Coronary artery (tissue), 2 donors: ENCODE results near the gene CHMP5.

Source experiments
- DNase-seq: peaks from one replicate; pipeline ENCODE4 v3.0.0-alpha.2; 2017; ENCODE audit warnings: low spot score
- H3K27ac ChIP-seq, 2 donors: fragments of 200-600 bp; sonication (generic); one replicate each; pipeline ENCODE4 v1.5.1; 2016 to 2019
- H3K4me3 ChIP-seq: fragments of 200-600 bp; sonication (generic); 2 replicates; pipeline ENCODE4 v1.5.1; 2016; ENCODE audit warnings: mild to moderate bottlenecking, moderate library complexity
- TF ChIP-seq, protein P1 (sequence below): fragments of 200-600 bp; sonication (generic); IDR thresholded peaks from one replicate; pipeline ENCODE4 v1.5.1; 2019; ENCODE audit warnings: antibody characterized with exemption

The CHMP5 gene

DNA sequence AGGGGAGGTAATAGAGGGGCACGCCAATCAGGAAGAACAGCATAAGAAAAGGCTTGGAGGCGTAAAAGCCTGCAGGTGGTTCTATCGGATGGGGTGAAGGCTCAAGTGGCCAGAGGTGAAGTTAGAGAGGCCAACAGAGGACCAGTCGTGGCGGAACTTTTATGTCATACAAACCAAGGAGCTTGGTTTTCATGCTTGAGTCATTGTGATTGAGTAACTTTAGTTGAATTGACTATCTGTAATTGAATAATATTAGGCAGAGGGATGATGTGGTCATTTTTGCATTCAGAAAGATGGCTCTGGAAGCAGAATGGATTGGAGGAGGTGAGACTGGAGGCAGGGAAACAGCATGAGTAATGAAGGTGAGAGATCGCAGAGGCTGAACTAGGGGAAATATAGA lies 32.0 kb upstream of the CHMP5 start:
- DNase-seq, result no peak
- Histone ChIP-seq H3K27ac (no peak overlapping the region), H3K4me3 (no peak overlapping the region)
- TF ChIP-seq, protein P1, sequence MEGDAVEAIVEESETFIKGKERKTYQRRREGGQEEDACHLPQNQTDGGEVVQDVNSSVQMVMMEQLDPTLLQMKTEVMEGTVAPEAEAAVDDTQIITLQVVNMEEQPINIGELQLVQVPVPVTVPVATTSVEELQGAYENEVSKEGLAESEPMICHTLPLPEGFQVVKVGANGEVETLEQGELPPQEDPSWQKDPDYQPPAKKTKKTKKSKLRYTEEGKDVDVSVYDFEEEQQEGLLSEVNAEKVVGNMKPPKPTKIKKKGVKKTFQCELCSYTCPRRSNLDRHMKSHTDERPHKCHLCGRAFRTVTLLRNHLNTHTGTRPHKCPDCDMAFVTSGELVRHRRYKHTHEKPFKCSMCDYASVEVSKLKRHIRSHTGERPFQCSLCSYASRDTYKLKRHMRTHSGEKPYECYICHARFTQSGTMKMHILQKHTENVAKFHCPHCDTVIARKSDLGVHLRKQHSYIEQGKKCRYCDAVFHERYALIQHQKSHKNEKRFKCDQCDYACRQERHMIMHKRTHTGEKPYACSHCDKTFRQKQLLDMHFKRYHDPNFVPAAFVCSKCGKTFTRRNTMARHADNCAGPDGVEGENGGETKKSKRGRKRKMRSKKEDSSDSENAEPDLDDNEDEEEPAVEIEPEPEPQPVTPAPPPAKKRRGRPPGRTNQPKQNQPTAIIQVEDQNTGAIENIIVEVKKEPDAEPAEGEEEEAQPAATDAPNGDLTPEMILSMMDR, result no peak

DNA sequence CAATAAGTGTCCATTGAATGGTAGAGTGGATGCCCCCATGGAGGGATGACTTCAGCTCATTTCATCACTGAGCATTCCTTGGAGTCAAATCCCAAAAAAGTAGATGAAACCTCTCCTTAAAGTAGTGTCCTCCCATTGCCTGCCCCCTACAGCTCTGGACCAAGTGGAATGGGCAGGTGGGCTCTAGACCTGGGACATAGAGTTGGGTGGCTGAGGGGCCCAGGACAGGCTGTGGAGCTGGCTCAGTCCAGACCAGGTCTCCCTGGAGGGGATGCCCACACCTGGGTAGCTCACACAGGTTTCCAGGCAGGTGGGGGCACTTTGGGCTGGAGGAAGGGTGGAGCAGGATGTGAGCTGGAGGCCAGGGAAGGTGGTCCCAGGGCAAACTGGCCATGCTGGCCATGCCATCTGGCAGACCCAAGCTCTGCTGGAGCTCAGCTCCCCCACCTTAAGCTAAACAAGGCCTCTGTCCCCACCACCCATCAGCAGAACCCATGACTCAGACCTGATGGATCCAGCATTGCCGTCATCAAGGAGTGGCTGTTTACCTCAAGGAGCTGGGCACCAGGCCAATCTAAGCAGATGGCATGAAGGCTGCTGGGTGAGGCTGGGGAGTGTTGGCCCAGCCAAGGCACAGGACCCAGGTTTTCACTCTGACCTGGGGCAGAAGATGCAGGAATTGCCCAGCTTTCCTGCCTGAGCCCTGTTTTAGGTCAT lies 31.1 kb upstream of the CHMP5 start:
- Histone ChIP-seq H3K27ac (no peak overlapping the region), H3K4me3 (no peak overlapping the region)
- TF ChIP-seq, protein P1, result no peak
- DNase-seq, result no peak

DNA sequence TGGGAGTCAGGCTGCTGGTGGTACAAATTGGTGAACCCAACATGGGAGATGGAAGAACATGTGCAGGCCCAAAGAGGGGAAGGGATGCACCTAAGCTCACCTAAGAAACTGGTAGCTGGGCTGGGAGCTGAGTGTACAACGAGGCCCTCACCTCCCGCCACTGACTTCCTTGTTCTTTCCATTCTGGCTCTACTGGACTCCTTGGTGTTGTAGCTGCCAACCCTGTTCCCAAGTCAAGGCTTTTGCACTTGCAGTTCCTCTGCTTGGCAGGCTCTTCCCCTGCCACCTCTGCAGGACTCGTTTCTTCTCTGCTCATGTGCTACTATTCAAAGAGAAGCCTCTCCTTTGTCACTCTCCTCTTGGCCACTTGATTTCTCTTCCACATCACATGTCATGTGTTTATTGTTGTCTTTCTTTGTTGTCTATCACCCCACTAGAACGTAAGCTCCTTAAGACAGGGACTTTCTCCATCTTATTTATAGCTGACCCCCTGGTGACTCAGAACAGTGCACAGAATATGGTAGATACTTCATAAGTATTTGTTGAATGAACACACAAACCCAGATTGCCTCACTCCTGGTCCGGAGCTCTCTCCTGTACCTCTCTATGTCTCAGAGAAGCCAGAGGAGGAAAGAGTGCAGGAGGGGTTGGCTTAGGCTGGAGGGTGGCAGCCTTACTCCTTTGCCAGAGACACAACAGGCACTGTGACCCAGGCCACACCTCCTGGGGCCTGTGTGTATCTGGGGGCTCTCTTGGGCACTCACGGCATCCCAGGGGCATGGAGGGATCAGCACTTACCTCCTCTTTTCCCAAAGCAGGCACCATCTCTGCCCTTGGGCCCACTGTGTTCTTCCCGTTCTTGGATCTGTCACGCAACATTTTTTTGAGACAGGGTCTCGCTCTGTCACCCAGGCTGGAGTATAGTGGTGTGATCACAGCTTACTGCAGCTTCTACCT lies 30.1 kb upstream of the CHMP5 start:
- no peak overlapping the region for H3K27ac ChIP-seq
- TF ChIP-seq, protein P1, result no peak
- DNase-seq, result no peak

DNA sequence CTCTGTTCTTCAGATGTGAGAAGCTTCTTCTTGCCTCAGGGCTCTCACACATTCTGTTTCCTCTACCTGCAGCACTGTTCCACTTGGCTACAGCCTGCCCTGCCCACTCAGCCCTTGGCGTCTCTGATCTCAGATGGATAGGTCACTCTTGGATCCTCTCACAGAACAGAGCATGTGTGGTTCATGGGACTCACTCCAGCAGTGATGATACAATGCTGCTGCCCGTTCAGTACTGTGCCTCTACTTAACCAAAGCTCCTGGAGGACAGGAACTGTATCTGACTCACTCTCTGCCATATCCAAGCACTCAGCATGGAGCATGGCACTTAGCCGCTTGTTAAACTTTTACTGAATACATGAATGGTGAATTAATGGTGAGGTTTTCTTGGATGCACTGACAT lies 28.3 kb upstream of the CHMP5 start:
- Histone ChIP-seq H3K27ac (no peak overlapping the region), H3K4me3 (no peak overlapping the region)
- no peak for DNase-seq
- TF ChIP-seq, protein P1, result no peak

More for the DNA sequence above, 30.1 kb upstream of the CHMP5 start:
- no peak overlapping the region for H3K4me3 ChIP-seq

DNA sequence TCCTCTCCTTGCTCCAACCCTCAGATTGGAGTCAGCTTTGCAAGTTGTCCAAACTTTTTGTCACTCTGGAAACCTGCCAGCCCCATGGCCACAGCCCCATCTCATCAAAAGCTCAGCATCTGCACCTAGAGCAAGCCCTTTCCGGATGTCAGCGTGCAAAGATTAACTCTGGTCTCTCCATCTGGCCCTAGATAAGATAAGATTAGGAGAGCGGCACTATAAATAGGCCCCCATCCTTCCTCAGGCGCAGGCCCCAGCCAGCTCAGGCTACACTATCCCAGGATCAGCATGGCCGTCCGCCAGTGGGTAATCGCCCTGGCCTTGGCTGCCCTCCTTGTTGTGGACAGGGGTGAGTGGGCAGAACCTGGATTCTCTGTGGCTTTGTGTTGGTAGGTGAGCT lies 24.9 kb upstream of the CHMP5 start, which contains the start of gene SPINK4:
Gene SPINK4 (plus strand): TSS at position 247 of the 400 bp plus-strand sequence. CDS start 42 bp downstream, at position 289.
- TF ChIP-seq, protein P1, result no peak
- Histone ChIP-seq H3K27ac (no peak within 1 kb of the TSS), H3K4me3 (no peak within 1 kb of the TSS)
- no peak for DNase-seq

DNA sequence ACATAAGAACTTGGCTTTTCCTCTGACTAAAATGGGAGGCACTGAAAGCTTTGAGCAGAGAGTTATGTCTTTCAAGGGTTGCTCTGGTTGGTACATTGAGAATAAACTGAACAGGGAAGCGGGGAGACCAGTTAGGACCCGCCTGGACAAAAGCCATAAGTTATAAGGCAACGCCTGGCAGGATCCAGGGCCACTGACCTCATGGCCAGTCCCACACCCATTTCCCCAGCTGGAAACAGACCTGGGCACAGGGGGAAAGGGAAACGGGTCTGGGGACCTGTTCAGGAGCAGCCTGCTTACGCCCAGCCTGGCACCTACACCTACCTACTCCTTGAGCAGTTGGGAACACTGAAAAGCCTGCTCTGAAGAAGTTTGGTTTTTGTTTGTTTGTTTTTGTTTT lies 23.6 kb upstream of the CHMP5 start:
- no peak for DNase-seq

More for the DNA sequence above, 23.6 kb upstream of the CHMP5 start:
- Histone ChIP-seq H3K27ac (no peak overlapping the region), H3K4me3 (no peak overlapping the region)
- TF ChIP-seq, protein P1, result no peak
